ENCODE results near the gene PHAF1.

Gene PHAF1

DNA sequence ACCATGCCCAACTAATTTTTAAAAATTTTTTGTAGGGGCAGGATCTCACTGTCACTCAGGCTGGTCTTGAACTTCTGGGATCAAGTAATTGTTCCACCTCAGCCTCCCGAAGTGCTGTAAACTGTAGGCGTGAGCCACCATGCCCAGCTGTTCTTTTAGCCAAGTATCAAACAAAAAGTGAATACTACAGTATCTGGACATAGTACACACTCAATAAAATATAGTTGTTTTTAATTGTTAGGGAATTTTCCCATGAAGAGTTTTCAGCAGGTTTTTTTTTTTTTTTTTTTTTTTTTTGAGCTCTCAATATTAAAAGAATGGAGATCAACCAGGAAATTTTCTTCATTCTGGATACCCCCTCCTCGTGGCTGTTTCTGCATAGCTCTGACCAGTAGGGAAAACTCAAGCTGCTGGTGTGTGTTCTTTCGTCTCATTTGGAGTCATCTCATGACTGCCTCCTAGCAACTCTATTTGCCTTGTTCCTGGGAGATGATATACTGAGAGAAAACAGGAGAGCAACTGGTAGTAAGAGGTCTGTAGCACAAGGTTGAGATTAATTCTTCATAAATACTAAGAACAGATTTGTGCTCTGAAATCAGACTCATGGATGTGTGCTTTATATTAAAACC lies 16.5 kb upstream of the PHAF1 start:
- Histone ChIP-seq H3K27ac (no peak overlapping the region), H3K9me3 (no peaks in the 10 kb centered on the region)
- intact Hi-C loops (cut with DNase I; ENCODE audit: low total_unique reads), result no loop called here

DNA sequence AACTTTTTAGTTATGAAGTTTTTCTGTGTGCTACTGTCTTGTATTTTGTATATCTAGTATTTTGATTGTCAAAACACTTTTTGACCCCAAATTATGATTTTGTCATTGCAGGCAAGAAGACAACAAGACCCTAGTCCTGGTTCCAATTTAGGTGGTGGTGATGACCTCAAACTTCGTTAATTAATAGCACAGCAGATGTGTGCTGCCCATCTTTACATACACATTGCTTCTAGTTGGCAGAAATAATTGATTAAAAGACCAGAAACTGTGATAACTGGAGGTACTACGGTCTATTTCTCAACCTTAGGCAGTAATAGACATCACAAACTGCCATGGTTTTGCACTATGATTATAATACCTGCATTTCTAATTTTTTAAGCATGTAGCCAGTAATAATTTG lies 11.1 kb upstream of the PHAF1 start:
- intact Hi-C loops (cut with DNase I; ENCODE audit: low total_unique reads), result no loop called here
- Histone ChIP-seq H3K9me3 (no peaks in the 10 kb centered on the region), H3K27ac (no peak overlapping the region), H3K4me1 (no peaks in the 10 kb centered on the region), H3K27me3 (no peaks in the 10 kb centered on the region), H3K36me3 (peaks cover 0 to 14% (median 0%) of the 10 kb centered on the region in 3 donors), H3K4me3 (no peak overlapping the region)
- TF ChIP-seq CTCF (IDR thresholded peaks at IDR 0.05), result no peak
- DNase-seq, result no peak

More for the DNA sequence above, 16.5 kb upstream of the PHAF1 start:
- DNase-seq, result no peak
- no peaks in the 10 kb centered on the region for H3K36me3 ChIP-seq
- TF ChIP-seq CTCF (IDR thresholded peaks at IDR 0.05), result no peak
- H3K27me3 ChIP-seq, result no peaks in the 10 kb centered on the region
- H3K4me3 ChIP-seq, result no peak overlapping the region
- no peaks in the 10 kb centered on the region for H3K4me1 ChIP-seq

- Histone ChIP-seq H3K27ac (no peak overlapping the region), H3K4me1 (peaks cover 0 to 6% (median 2%) of the 10 kb centered on the region in 4 donors), H3K4me3 (no peak overlapping the region), H3K36me3 (peaks cover 0 to 14% (median 0%) of the 10 kb centered on the region in 3 donors), H3K9me3 (no peaks in the 10 kb centered on the region), H3K27me3 (no peaks in the 10 kb centered on the region)
- TF ChIP-seq CTCF (IDR thresholded peaks at IDR 0.05), result peak in 1 of 2 experiments; percentile 8
- intact Hi-C loops (cut with DNase I; ENCODE audit: low total_unique reads), result no loop called here
- DNase-seq, result no peak
Measured at GRCh38 chr16:67100569-67101310, 9.0 kb upstream of the PHAF1 start.

DNA sequence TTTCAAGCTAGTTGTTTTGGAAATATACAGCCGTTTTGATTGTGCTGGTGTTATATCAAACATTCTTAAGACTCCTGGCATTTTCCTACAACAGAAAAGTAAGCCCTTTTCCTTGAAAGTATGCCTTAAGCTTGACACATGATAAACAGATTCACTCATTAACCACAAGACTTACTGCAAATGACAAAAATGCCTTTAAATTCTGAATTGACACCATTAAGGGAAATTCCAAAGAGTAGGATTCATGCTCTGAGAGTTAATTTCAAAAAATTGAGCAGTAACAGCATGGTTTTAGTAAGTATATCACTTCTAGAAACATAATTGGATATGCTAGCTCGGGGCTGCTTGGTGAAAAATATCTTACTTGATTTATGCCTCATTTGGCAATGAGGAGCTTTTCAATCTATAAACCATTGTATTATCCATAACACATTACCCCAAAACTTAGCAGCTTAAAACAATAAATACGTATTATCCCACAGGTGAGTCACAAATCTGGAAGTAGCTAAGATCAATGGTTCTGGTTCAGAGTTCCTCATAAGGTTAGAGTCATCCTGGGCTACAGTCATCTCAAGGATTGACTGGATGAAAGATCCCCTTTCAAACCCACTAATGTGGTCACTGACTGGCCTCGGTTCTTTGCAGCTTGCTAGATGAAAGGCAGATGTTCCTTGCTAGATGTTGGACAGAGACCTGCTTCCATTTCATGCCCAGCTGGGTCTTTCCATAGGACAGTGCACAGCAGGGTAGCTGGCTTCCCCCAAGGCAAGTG lies 8.2 kb upstream of the PHAF1 start:
- no peaks in the 10 kb centered on the region for H3K9me3 ChIP-seq

More for the DNA sequence above, 8.2 kb upstream of the PHAF1 start:
- TF ChIP-seq CTCF (IDR thresholded peaks at IDR 0.05), result no peak
- H3K27ac ChIP-seq, result no peak overlapping the region
- H3K36me3 ChIP-seq, result peaks cover 0 to 14% (median 0%) of the 10 kb centered on the region in 3 donors
- no peak overlapping the region for H3K4me3 ChIP-seq
- intact Hi-C loops (cut with DNase I; ENCODE audit: low total_unique reads), result no loop called here
- no peaks in the 10 kb centered on the region for H3K27me3 ChIP-seq
- H3K4me1 ChIP-seq, result peaks cover 0 to 14% (median 7%) of the 10 kb centered on the region in 4 donors
- DNase-seq, result no peak
